HepG2 (cell line): Measurements from ENCODE around the gene ALDH1A2.

Experiments used
- ARID2 ChIP-seq: sonication (generic); formaldehyde crosslinking; IDR thresholded peaks from 2 replicates; pipeline ENCODE4 v1.8.1; 2022; ENCODE audit warnings: mild to moderate bottlenecking, missing genetic modification reagents, borderline replicate concordance
- CAMTA2 ChIP-seq: sonication (generic); formaldehyde crosslinking; IDR thresholded peaks from 2 replicates; pipeline ENCODE4 v1.4.0; 2020; ENCODE audit warnings: mild to moderate bottlenecking, missing genetic modification reagents, borderline replicate concordance
- MXI1 ChIP-seq: IDR thresholded peaks from 3 replicates; pipeline ENCODE4 v1.6.1; 2012; ENCODE audit warnings: low read depth, low read length, inconsistent platforms, borderline replicate concordance
- PAX8 ChIP-seq: sonication (generic); formaldehyde crosslinking; IDR thresholded peaks from 2 replicates; pipeline ENCODE4 v1.8.0; 2022; ENCODE audit warnings: mild to moderate bottlenecking, missing genetic modification reagents, borderline replicate concordance
- PCBP1 ChIP-seq: fragments of 200-400 bp; formaldehyde crosslinking; IDR thresholded peaks from 2 replicates; pipeline ENCODE4 v1.6.1; 2017; ENCODE audit warnings: mild to moderate bottlenecking, low read depth, low read length, borderline replicate concordance
- POLR2G ChIP-seq: fragments of 200-400 bp; formaldehyde crosslinking; IDR thresholded peaks from 2 replicates; pipeline ENCODE4 v1.6.1; 2018; ENCODE audit warnings: mild to moderate bottlenecking, low read depth, low read length, moderate library complexity
- ZNF10 ChIP-seq: sonication (generic); formaldehyde crosslinking; IDR thresholded peaks from 2 replicates; pipeline ENCODE4 v1.4.0; 2020; ENCODE audit warnings: mild to moderate bottlenecking, low read depth, missing genetic modification reagents, borderline replicate concordance
- TF ChIP-seq, protein P1 (sequence below): sonication (generic); formaldehyde crosslinking; IDR thresholded peaks from 2 replicates; pipeline ENCODE4 v1.5.0; 2020; ENCODE audit warnings: missing genetic modification reagents
- TF ChIP-seq, protein P2 (sequence below), 2 experiments: sonication (generic) in 1 of 2; formaldehyde crosslinking in 1 of 2; IDR thresholded peaks; 2 replicates each; pipeline versions ENCODE4 v1.5.1 to v1.6.1; 2011 to 2020; ENCODE audit warnings: borderline replicate concordance in 1 of 2, low read depth in 1 of 2, low read length in 1 of 2, mild to moderate bottlenecking in 1 of 2, missing genetic modification reagents in 1 of 2, moderate library complexity in 1 of 2
- TF ChIP-seq, protein P3 (sequence below): sonication (generic); formaldehyde crosslinking; IDR thresholded peaks from 2 replicates; pipeline ENCODE4 v1.5.0; 2020; ENCODE audit warnings: mild to moderate bottlenecking, missing genetic modification reagents
- TF ChIP-seq, protein P4 (sequence below): sonication (generic); formaldehyde crosslinking; IDR thresholded peaks from 2 replicates; pipeline ENCODE4 v1.5.0; 2020; ENCODE audit warnings: mild to moderate bottlenecking, missing genetic modification reagents, moderate library complexity

DNA sequence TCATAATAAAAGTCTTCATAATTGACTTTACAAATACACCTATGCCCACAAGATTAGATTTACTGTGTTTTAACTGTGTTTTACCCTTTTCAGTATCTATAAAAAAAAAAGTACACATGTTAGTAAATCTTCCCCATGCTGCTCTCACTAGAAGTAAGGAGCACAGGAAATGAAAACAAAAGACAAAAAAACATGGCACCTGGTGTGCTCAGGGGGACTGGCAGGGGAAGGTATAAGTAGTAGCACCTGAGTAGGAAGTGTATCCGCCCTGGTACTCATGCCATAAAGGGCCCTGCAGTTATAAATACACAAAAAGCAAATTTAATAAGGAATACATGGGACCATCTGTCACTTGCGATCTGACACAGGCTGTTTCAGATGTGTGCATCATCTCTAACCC is 8.9 kb upstream of the ALDH1A2 start:
- no peak for TF ChIP-seq POLR2G
- no peak for TF ChIP-seq MXI1
- no peak for TF ChIP-seq CAMTA2
- no peak for TF ChIP-seq ARID2 (CRISPR knock-in tag)
- no peak for TF ChIP-seq PAX8
- TF ChIP-seq ZNF10 (CRISPR knock-in tag): no peak
- TF ChIP-seq PCBP1: no peak
- TF ChIP-seq, protein P1, sequence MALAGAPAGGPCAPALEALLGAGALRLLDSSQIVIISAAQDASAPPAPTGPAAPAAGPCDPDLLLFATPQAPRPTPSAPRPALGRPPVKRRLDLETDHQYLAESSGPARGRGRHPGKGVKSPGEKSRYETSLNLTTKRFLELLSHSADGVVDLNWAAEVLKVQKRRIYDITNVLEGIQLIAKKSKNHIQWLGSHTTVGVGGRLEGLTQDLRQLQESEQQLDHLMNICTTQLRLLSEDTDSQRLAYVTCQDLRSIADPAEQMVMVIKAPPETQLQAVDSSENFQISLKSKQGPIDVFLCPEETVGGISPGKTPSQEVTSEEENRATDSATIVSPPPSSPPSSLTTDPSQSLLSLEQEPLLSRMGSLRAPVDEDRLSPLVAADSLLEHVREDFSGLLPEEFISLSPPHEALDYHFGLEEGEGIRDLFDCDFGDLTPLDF: no peak
- TF ChIP-seq, protein P2, sequence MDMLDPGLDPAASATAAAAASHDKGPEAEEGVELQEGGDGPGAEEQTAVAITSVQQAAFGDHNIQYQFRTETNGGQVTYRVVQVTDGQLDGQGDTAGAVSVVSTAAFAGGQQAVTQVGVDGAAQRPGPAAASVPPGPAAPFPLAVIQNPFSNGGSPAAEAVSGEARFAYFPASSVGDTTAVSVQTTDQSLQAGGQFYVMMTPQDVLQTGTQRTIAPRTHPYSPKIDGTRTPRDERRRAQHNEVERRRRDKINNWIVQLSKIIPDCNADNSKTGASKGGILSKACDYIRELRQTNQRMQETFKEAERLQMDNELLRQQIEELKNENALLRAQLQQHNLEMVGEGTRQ (IDR thresholded peaks at IDR 0.05; ENCODE audit: low read depth, low read length): no peak
- TF ChIP-seq, protein P2 (CRISPR knock-in tag; IDR thresholded peaks at IDR 0.05; ENCODE audit: borderline replicate concordance): no peak
- TF ChIP-seq, protein P3, sequence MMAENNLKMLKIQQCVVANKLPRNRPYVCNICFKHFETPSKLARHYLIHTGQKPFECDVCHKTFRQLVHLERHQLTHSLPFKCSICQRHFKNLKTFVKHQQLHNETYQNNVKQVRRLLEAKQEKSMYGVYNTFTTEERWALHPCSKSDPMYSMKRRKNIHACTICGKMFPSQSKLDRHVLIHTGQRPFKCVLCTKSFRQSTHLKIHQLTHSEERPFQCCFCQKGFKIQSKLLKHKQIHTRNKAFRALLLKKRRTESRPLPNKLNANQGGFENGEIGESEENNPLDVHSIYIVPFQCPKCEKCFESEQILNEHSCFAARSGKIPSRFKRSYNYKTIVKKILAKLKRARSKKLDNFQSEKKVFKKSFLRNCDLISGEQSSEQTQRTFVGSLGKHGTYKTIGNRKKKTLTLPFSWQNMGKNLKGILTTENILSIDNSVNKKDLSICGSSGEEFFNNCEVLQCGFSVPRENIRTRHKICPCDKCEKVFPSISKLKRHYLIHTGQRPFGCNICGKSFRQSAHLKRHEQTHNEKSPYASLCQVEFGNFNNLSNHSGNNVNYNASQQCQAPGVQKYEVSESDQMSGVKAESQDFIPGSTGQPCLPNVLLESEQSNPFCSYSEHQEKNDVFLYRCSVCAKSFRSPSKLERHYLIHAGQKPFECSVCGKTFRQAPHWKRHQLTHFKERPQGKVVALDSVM (CRISPR knock-in tag): no peak
- TF ChIP-seq, protein P4, sequence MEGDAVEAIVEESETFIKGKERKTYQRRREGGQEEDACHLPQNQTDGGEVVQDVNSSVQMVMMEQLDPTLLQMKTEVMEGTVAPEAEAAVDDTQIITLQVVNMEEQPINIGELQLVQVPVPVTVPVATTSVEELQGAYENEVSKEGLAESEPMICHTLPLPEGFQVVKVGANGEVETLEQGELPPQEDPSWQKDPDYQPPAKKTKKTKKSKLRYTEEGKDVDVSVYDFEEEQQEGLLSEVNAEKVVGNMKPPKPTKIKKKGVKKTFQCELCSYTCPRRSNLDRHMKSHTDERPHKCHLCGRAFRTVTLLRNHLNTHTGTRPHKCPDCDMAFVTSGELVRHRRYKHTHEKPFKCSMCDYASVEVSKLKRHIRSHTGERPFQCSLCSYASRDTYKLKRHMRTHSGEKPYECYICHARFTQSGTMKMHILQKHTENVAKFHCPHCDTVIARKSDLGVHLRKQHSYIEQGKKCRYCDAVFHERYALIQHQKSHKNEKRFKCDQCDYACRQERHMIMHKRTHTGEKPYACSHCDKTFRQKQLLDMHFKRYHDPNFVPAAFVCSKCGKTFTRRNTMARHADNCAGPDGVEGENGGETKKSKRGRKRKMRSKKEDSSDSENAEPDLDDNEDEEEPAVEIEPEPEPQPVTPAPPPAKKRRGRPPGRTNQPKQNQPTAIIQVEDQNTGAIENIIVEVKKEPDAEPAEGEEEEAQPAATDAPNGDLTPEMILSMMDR (CRISPR knock-in tag): no peak
